Lower leg skin (tissue), 4 donors: ENCODE data around the gene CDC6. TPM values are rescaled to one million over a fixed set of nuclear protein-coding genes. Genes with fewer than 3 reads are reported as not detected.

Source experiments
- DNase-seq, 2 donors: peaks; one replicate each; pipeline ENCODE4 v3.0.0-alpha.2; 2019; ENCODE audit warnings: low spot score in 2 of 2
- H3K4me3 ChIP-seq: fragments of 200-600 bp; sonication (generic); 2 replicates; pipeline ENCODE4 v1.5.1; 2017; ENCODE audit warnings: mild to moderate bottlenecking, low read depth; ENCODE audit not compliant: poor library complexity, severe bottlenecking
- POLR2A ChIP-seq, 2 donors: fragments of 450-650 bp; IDR thresholded peaks; one replicate each; pipeline ENCODE4 v1.6.1; 2016 to 2017; ENCODE audit warnings: antibody characterized with exemption in 2 of 2, mild to moderate bottlenecking in 1 of 2, moderate library complexity in 1 of 2
- WGBS, 2 donors: methylation state at CpG; one replicate each; pipeline ENCODE4 v1.1.5; 2018; 5-methylcytosine and 5-hydroxymethylcytosine counted together
- intact Hi-C: fragments of 100-400 bp; cut with DNase I; formaldehyde crosslinking; loops from one replicate; pipeline ENCODE4 v1.15.0; 2023; ENCODE audit warnings: low total_unique reads
- total RNA-seq, 4 donors: library from RNA; depleted of rRNA; stranded (reverse); fragments of >200 nt; gene quantifications; one replicate each; pipeline ENCODE4 v1.1.0, GENCODE V29; 2016
- TF ChIP-seq, protein P1 (sequence below), 3 donors: fragments of 450-650 bp; IDR thresholded peaks; one replicate each; pipeline ENCODE4 v1.5.1; 2016; ENCODE audit warnings: antibody characterized with exemption in 3 of 3, mild to moderate bottlenecking in 3 of 3, moderate library complexity in 2 of 3

The CDC6 gene
- total RNA-seq, 4 donors from 2014 or later = 0.42 to 1.6 (median 1.0) TPM

GRCh38 chr17:40314584-40314956, 26.9 kb downstream of the CDC6 start:
- peak; percentile 87 to 98 for DNase-seq
- TF ChIP-seq, protein P1, sequence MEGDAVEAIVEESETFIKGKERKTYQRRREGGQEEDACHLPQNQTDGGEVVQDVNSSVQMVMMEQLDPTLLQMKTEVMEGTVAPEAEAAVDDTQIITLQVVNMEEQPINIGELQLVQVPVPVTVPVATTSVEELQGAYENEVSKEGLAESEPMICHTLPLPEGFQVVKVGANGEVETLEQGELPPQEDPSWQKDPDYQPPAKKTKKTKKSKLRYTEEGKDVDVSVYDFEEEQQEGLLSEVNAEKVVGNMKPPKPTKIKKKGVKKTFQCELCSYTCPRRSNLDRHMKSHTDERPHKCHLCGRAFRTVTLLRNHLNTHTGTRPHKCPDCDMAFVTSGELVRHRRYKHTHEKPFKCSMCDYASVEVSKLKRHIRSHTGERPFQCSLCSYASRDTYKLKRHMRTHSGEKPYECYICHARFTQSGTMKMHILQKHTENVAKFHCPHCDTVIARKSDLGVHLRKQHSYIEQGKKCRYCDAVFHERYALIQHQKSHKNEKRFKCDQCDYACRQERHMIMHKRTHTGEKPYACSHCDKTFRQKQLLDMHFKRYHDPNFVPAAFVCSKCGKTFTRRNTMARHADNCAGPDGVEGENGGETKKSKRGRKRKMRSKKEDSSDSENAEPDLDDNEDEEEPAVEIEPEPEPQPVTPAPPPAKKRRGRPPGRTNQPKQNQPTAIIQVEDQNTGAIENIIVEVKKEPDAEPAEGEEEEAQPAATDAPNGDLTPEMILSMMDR (IDR thresholded peaks at IDR 0.05) = no peak
- no peak for TF ChIP-seq POLR2A (IDR thresholded peaks at IDR 0.05)
- no peak overlapping the region for H3K4me3 ChIP-seq
- intact Hi-C loops = no loop called here
- 16 to 21% methylated on average over 3 of the region's 3 CpGs for WGBS, 2 donors

DNA sequence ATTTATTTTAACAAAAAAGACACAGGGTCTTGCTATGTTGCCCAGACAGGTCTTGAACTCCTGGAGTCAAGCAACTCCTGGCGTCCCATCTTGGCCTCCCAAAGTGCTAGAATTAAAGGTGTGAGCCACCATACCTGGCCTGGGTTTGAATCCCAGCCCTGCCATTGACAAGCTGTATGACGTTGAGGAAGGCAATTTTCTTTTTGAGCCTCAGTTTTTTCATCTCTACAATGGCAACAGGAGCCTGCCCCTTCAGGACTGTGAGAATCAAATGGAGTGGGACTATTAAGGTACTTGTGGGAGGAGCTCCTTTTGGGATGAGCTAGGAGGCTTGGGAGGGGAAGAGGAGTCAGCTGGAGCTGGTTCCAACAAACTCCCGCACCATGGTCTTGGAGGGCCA, 27.5 kb downstream of the CDC6 start:
- peak in 1 of 2 donors; percentile 45 for DNase-seq
- intact Hi-C loops = no loop called here
- 70 to 74% methylated on average over 3 of the region's 3 CpGs for WGBS, 2 donors
- TF ChIP-seq, protein P1 (IDR thresholded peaks at IDR 0.05) = no peak
- no peak for TF ChIP-seq POLR2A (IDR thresholded peaks at IDR 0.05)
- H3K4me3 ChIP-seq = no peak overlapping the region

GRCh38 chr17:40315678-40316570, 28.2 kb downstream of the CDC6 start:
- H3K4me3 ChIP-seq = no peak overlapping the region
- intact Hi-C loops = no loop called here

DNA sequence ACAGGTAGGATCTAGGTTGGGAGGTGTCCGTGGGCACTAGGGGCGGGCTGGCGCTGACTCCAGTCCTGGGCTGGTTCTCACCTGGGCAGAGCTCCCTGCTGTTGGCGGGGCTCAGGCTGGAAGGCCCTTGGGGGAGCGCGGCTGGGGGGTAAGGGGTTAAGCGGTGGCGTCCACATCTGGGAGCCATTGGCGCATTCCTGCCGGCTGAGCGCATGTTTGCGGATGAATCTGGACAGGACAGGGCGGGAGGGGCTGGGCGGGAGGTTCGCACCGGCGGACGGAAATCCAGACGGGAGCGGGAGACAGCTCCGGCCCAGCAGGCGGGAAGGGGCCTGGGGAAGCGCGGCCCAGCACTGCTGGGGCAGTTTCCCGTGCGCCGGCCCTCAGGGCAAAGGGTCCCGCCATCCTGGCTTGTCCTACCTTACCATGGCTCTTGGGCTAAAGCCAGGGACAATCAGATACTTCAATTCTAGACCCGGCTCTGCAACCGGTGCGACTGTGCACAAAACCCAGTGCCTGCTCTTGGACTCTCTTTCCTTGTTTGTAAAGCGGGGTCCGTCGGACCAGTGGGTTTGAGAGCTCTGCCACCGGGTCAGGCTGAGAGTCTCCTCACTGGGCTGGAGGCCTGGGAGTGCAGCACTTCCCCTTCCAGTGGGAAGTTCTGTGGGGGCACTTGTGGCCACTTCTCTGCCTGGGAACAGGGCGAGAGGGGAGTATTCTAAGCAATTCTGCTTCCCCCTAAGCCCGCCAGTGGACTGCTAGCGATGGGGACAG, 29.1 kb downstream of the CDC6 start:
- TF ChIP-seq POLR2A (IDR thresholded peaks at IDR 0.05) = no peak
- intact Hi-C loops = no loop called here
- DNase-seq = peak in 1 of 2 donors; percentile 94
- 10 to 28% methylated on average over 30 to 36 of the region's 38 CpGs for WGBS, 2 donors
- H3K4me3 ChIP-seq = no peak overlapping the region

More at GRCh38 chr17:40315678-40316570, 28.2 kb downstream of the CDC6 start:
- peak in 1 of 2 donors; percentile 82 for DNase-seq
- WGBS, 2 donors = 51 to 56% methylated on average over 9 of the region's 9 CpGs
- TF ChIP-seq, protein P1 (IDR thresholded peaks at IDR 0.05) = no peak
- no peak for TF ChIP-seq POLR2A (IDR thresholded peaks at IDR 0.05)

- intact Hi-C loops = no loop called here
- TF ChIP-seq, protein P1 (IDR thresholded peaks at IDR 0.05) = no peak
- no peak for TF ChIP-seq POLR2A (IDR thresholded peaks at IDR 0.05)
- WGBS, 2 donors = 0 to 3% methylated on average over 6 of the region's 6 CpGs
- no peak overlapping the region for H3K4me3 ChIP-seq
- DNase-seq = peak in 1 of 2 donors; percentile 91
Observed at GRCh38 chr17:40317345-40317873, 29.7 kb downstream of the CDC6 start.
